AG04449 (cell line): ENCODE data around the gene FILIP1L.

Source experiments
- CTCF ChIA-PET: fragments of 350-600 bp; formaldehyde crosslinking; extraction: SDS; loops from one replicate; lab custom pipeline; 2021; ENCODE audit warnings: antibody characterized with exemption; lab: Yijun Ruan, JAX
- POLR2A ChIA-PET: fragments of 400-600, 350-600 bp; formaldehyde crosslinking; extraction: SDS; loops from one replicate; lab custom pipeline; 2020; ENCODE audit warnings: antibody characterized with exemption, inconsistent platforms; lab: Yijun Ruan, JAX
- DNase-seq: peaks from one replicate; pipeline ENCODE4 v3.0.0-alpha.2; 2010; ENCODE audit warnings: low read depth, low spot score
- H3K4me3 ChIP-seq: 2 replicates; pipeline ENCODE4 v1.5.1; 2011; ENCODE audit warnings: low read depth, mild to moderate bottlenecking, control low read depth, low read length
- TF ChIP-seq, protein P1 (sequence below): IDR thresholded peaks from one replicate; pipeline ENCODE4 v1.5.1; 2011; ENCODE audit warnings: mild to moderate bottlenecking, moderate library complexity, low read length, control low read depth, inconsistent platforms; ENCODE audit not compliant: insufficient read depth; ENCODE audit errors: missing control alignments

Gene FILIP1L

GRCh38 chr3:99809565-99809964 is 304.7 kb downstream of the FILIP1L start:
- ChIA-PET POLR2A (no interaction called here), CTCF (interaction anchor here (1.5 to 2.8 kb wide), 5 partner anchors 8 to 786 kb away, joined by 6 to 16 read pairs (median 11); partner anchors contain the start of gene CMSS1)
- TF ChIP-seq, protein P1, sequence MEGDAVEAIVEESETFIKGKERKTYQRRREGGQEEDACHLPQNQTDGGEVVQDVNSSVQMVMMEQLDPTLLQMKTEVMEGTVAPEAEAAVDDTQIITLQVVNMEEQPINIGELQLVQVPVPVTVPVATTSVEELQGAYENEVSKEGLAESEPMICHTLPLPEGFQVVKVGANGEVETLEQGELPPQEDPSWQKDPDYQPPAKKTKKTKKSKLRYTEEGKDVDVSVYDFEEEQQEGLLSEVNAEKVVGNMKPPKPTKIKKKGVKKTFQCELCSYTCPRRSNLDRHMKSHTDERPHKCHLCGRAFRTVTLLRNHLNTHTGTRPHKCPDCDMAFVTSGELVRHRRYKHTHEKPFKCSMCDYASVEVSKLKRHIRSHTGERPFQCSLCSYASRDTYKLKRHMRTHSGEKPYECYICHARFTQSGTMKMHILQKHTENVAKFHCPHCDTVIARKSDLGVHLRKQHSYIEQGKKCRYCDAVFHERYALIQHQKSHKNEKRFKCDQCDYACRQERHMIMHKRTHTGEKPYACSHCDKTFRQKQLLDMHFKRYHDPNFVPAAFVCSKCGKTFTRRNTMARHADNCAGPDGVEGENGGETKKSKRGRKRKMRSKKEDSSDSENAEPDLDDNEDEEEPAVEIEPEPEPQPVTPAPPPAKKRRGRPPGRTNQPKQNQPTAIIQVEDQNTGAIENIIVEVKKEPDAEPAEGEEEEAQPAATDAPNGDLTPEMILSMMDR, result no peak
- no peak overlapping the region for H3K4me3 ChIP-seq
- no peak for DNase-seq

DNA sequence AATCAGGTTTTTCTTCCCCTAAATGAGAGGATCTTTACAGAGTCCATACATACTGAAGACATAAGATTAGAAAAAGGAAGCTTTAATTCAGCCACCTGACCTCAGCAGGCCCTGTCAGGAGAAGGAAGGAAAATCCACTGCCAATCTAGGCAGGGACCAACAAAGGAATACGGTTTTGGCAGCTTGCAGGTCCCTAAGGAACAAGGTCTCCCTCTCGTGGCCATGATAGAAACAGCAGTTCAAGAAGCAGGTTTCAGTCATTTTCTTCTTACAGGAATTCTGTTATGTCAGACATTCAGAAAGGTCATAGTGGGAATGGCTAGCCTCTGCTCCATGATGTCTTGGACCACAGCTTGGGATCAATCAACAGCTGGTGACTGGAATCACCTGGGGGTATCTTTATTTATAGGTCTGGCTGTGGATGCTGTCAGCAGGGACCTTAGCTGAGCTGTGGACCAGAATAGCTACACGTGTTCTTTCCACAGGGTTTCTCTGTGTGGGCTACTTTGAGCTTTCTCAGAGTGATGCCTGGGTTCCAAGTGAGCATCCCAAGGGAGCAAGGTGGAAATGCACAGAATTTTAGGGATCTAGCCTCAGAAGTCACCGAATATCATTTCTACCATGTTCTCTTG is 306.0 kb downstream of the FILIP1L start:
- DNase-seq, result peak; percentile 51
- TF ChIP-seq, protein P1, result peak; percentile 85
- H3K4me3 ChIP-seq, result no peak overlapping the region
- ChIA-PET POLR2A (no interaction called here), CTCF (interaction anchor here (0.7 to 2.8 kb wide), 34 partner anchors 9 to 797 kb away, joined by 3 to 16 read pairs (median 4); partner anchors contain the start of genes CMSS1 and TBC1D23)

GRCh38 chr3:99805160-99805559 is 309.1 kb downstream of the FILIP1L start:
- TF ChIP-seq, protein P1, result no peak
- POLR2A ChIA-PET, result no interaction called here
- CTCF ChIA-PET, result no interaction called here
- H3K4me3 ChIP-seq, result no peak overlapping the region
- no peak for DNase-seq

GRCh38 chr3:99803297-99803696 is 311.0 kb downstream of the FILIP1L start:
- CTCF ChIA-PET, result interaction anchor here (1.2 kb wide), 1 partner anchor 8 kb away, joined by 3 read pairs; no protein-coding TSS in a partner anchor
- no peak overlapping the region for H3K4me3 ChIP-seq
- TF ChIP-seq, protein P1, result no peak
- DNase-seq, result no peak
- POLR2A ChIA-PET, result interaction anchor here (0.7 kb wide), 1 partner anchor 104 kb away, joined by 3 read pairs; no protein-coding TSS in a partner anchor

GRCh38 chr3:99799422-99799821 is 314.9 kb downstream of the FILIP1L start:
- CTCF ChIA-PET, result interaction anchor here (1.2 kb wide), 1 partner anchor 9 kb away, joined by 4 read pairs; no protein-coding TSS in a partner anchor
- TF ChIP-seq, protein P1, result no peak
- POLR2A ChIA-PET, result no interaction called here
- no peak for DNase-seq
- no peak overlapping the region for H3K4me3 ChIP-seq

- no peak for DNase-seq
- ChIA-PET CTCF (interaction anchor here (2.3 kb wide), 1 partner anchor 13 kb away, joined by 11 read pairs; no protein-coding TSS in a partner anchor), POLR2A (no interaction called here)
- H3K4me3 ChIP-seq, result no peak overlapping the region
- TF ChIP-seq, protein P1, result no peak
Observed at GRCh38 chr3:99795573-99795972, 318.7 kb downstream of the FILIP1L start.
